ENCODE data around the gene GATD1. TPM values are rescaled to one million over a fixed set of nuclear protein-coding genes. Genes with fewer than 3 reads are reported as not detected.

The GATD1 gene
- total RNA-seq, 6 experiments from 2014 or later: 61.0 to 72.7 (median 68.1) TPM

- Mint-ChIP-seq H3K4me1 (ENCODE audit: low read depth) (peaks cover 12% of the 10 kb centered on the region), H3K27me3 (ENCODE audit: insufficient read depth) (peaks cover 4% of the 10 kb centered on the region; the same call in 1 of the 2 replicates), H3K9me3 (no peaks in the 10 kb centered on the region), H3K4me3 (no peak overlapping the region), H3K36me3 (ENCODE audit: low read depth) (no peaks in the 10 kb centered on the region), H3K27ac (no peak overlapping the region)
- TF ChIP-seq CTCF (IDR thresholded peaks at IDR 0.05): no peak
- DNase-seq: no peak
Observed at GRCh38 chr11:770642-771616, 6.4 kb downstream of the GATD1 start.

- no peak for DNase-seq
- TF ChIP-seq CTCF (IDR thresholded peaks at IDR 0.05): no peak
- no peaks in the 10 kb centered on the region for H3K9me3 Mint-ChIP-seq
- H3K4me1 Mint-ChIP-seq (ENCODE audit: low read depth): peaks cover 3% of the 10 kb centered on the region
- H3K4me3 Mint-ChIP-seq: no peak overlapping the region
- H3K27me3 Mint-ChIP-seq (ENCODE audit: insufficient read depth): no peaks in the 10 kb centered on the region; the same call in 1 of the 2 replicates
- H3K36me3 Mint-ChIP-seq (ENCODE audit: low read depth): no peaks in the 10 kb centered on the region
- no peak overlapping the region for H3K27ac Mint-ChIP-seq
Observed at GRCh38 chr11:769887-770641, 7.2 kb downstream of the GATD1 start.

DNA sequence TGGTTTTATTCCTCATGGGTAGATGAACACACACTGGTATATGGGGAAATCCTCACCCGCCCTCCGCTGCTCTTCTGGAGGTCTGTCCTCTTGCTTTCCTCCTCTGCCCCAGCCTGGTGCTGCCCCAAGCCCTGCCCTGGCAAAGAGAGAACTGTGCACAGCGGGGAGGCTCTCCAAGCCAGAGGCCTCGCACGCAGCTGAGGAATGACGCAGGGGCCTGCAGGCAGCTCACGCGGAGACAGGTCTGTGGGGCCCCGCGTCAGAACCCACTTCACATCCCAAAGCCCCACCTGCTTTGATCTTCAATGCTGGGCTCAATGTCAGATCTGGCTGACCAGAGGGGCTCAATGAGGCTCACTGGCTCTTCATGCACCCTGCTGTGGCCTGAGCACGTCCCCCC lies 10.0 kb downstream of the GATD1 start:
- Mint-ChIP-seq H3K4me1 (ENCODE audit: low read depth) (peaks cover 7% of the 10 kb centered on the region), H3K27ac (no peak overlapping the region), H3K4me3 (no peak overlapping the region), H3K36me3 (ENCODE audit: low read depth) (peaks cover 7% of the 10 kb centered on the region; the same call in 1 of the 2 replicates), H3K9me3 (no peaks in the 10 kb centered on the region; the same call in 1 of the 2 replicates), H3K27me3 (ENCODE audit: insufficient read depth) (peaks cover 16% of the 10 kb centered on the region)
- no peak for DNase-seq
- no peak for TF ChIP-seq CTCF (IDR thresholded peaks at IDR 0.05)

GRCh38 chr11:766936-767210 lies 10.4 kb downstream of the GATD1 start:
- Mint-ChIP-seq H3K4me1 (ENCODE audit: low read depth) (peaks cover 11% of the 10 kb centered on the region), H3K4me3 (no peak overlapping the region), H3K27me3 (ENCODE audit: insufficient read depth) (peaks cover 16% of the 10 kb centered on the region), H3K27ac (0 out of 2 replicates have a peak overlapping the region, but pooled peaks have one; percentile 3), H3K36me3 (ENCODE audit: low read depth) (peaks cover 8% of the 10 kb centered on the region; the same call in 1 of the 2 replicates), H3K9me3 (no peaks in the 10 kb centered on the region; the same call in 1 of the 2 replicates)
- no peak for DNase-seq
- TF ChIP-seq CTCF (IDR thresholded peaks at IDR 0.05): no peak

- H3K4me3 Mint-ChIP-seq: no peak overlapping the region
- no peak for DNase-seq
- H3K27ac Mint-ChIP-seq: peak overlapping the region; percentile 23; the same call in 1 of the 2 replicates
- TF ChIP-seq CTCF (IDR thresholded peaks at IDR 0.05): no peak
- no peaks in the 10 kb centered on the region; the same call in 1 of the 2 replicates for H3K9me3 Mint-ChIP-seq
- peaks cover 17% of the 10 kb centered on the region for H3K4me1 Mint-ChIP-seq (ENCODE audit: low read depth)
- H3K27me3 Mint-ChIP-seq (ENCODE audit: insufficient read depth): peaks cover 16% of the 10 kb centered on the region
- peaks cover 8% of the 10 kb centered on the region; the same call in 1 of the 2 replicates for H3K36me3 Mint-ChIP-seq (ENCODE audit: low read depth)
Observed at GRCh38 chr11:766106-766935, 11.0 kb downstream of the GATD1 start.

All from HFFc6 (cell line).